Medulla oblongata (tissue), 1 donor: ENCODE measurements around the gene IGSF9B.
A peak's percentile ranks its signal among the peaks of the same experiment; 100 is the strongest.

ENCODE experiments used
- DNase-seq: peaks from one replicate; pipeline ENCODE4 v3.0.0-alpha.2; 2015; ENCODE audit errors: extremely low spot score

The IGSF9B gene

DNA sequence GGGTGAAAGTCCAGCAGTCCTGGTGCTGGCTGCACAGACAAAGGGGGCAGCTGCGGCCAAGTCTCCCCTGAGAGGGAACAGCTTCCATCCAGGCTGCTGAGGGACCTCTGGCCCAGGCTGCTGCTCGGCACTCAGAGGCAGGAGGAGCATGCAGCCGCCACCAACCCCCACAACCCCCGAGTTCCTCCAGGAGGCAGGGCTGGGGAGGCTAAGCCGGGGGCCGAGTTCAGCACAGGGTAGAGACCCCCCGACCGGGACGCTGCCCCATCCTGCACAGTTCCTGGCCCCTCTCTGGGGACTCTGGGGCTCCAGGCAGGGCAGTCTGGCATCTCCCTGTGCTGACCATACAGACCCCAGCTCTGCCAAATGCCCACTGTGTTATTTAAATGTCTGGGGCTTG, 20.2 kb downstream of the IGSF9B start:
- DNase-seq, result no peak

- no peak for DNase-seq
Measured at GRCh38 chr11:133936136-133936535, 20.6 kb downstream of the IGSF9B start.

GRCh38 chr11:133935551-133935910, 21.2 kb downstream of the IGSF9B start:
- no peak for DNase-seq

- DNase-seq, result peak; percentile 92
Measured at GRCh38 chr11:133934599-133935550, 21.9 kb downstream of the IGSF9B start.

DNA sequence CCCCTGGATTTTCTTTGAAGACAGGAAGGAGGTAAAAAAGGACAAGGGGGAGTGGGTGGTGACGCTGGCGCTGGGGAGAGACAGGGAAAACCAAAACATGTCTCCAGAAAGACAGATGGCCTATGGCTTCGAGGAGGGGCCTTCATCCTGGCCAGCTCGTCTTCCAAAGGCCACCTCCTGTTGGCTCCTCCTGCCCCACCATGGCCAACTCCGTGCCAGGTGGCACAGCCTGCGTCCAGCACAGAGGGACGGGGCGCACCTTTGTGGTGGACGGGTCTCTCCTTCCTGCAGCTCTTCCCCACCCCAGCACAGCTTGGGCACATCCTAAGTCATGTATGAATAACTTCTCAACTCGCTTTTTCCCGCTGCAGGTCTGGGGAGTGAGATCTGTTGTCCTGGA, 22.7 kb downstream of the IGSF9B start:
- no peak for DNase-seq

- no peak for DNase-seq
Measured at GRCh38 chr11:133931449-133932060, 25.2 kb downstream of the IGSF9B start.

DNA sequence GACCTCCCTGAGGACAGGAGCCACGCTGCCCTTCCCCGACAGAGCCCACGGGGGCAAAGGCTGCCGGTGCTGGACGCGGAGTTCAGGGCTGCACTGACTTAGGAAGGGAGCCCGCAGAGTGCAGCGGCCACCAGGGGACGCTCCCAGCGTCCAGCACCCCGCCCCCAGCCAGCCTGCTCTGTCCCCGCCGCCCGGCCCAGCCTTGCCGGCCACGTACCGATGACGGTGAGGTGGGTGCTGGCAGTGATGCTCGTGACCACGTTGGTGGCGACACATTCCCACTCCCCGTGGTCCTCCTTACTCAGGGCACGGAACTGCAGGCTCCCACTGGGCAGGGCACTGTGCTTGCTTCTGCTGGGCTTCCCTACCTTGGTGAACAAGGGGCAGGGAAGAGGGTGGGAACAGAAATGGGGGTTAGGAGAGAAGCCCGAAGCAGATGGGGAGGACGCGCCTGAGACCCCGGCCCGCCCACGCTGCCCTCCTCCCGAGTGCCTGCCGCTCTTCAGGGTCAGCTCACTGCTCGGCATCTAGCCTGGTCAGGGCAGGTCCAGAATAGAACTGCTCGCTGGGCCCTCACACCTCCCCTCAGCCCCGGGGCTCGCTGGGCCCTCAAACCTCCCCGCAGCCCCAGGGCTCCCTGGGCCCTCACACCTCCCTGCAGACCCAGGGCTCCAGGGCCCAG, 25.9 kb downstream of the IGSF9B start:
- DNase-seq, result no peak

- DNase-seq, result no peak
Measured at GRCh38 chr11:133930053-133930766, 26.6 kb downstream of the IGSF9B start.

DNA sequence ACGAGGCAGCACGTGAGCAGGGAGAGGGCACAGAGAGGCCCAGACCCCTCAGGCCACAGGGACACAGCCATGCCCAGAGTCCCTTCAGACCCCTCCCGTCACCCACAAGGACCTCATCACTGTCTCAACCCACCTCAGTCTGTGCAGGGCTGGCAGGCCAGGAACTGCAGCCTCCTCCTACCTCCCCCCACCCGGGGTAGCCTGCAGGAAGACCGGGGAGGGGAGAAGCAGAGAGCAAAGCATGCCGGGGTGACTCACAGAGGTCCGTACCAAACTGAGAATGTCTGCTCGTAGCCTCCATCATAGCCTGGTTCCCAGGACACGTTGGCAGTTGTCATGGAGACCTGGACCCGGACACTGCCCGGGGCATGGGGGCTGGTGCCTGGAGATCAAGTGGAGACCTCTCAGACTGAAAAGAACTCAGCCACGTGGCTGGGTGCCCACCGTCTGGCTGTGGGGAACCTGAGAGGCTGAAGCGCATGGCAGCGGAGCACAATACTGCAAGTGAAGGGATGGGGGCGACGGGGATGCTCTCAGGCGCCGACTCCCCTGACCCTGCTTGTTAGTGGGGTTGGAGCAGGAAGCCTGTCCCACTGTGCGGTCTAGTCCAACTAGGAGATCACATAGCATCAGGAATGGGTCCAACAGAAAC, 27.2 kb downstream of the IGSF9B start:
- DNase-seq, result no peak

GRCh38 chr11:133928628-133929059, 28.1 kb downstream of the IGSF9B start:
- no peak for DNase-seq

- peak; percentile 63 for DNase-seq
Measured at GRCh38 chr11:133927690-133928627, 28.8 kb downstream of the IGSF9B start.

DNA sequence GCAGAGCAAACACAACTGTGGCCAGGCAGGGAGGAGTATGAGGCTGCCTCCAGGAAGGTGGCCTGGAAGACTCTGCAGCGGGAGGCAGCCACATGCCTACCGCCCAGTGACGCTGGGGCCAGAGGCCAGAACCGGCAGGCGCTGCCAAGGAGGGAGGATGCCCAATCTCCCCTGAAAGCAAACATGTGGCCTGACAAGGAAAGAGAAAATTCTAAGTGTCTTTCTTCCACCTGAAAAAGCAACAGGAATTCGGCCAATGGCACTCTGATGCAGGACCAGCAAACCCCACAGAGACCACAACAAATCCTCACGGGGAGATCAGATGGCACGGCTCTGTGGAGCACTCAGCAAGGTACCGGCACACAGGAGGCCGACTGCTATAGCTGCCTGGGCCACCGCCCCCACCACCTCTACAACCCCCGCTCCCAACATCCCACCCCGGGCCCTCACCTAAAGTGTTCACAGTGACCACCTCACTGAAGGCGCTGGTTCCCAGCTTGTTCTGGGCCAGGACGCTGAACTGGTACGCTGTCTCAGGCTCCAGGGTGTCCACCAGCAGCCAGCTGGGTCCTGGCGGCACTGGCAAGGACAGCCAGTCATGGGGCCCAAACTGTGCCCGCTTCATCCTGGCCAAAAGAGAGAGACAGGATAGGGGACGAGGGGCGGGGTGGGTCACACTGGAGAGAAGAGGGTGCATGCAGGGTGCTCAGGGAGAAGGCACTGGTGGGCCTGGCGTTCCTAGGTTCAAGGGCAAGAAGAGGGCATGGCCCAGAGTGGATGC, 30.1 kb downstream of the IGSF9B start:
- no peak for DNase-seq

- no peak for DNase-seq
Measured at GRCh38 chr11:133925756-133926155, 31.0 kb downstream of the IGSF9B start.

DNA sequence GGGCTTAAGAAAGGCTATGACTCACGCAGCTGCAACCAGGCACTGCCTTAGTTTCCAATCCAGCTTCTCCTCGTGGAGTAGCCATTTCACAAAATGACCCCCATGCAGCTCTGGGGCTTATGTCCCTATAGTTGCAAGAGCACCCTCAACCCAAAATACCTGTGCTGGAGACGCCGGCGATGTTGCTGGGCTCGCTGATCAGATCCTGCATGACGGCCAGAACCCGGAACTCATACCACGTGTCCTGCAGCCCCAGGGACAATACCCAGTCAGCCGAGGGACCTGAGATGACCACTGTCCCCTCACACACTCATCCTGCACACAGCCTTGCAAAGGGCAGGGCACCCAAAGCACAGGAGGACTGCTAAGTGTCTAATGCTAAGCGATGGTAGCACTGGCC, 32.1 kb downstream of the IGSF9B start:
- DNase-seq, result no peak

- no peak for DNase-seq
Measured at GRCh38 chr11:133922078-133922870, 34.5 kb downstream of the IGSF9B start.

- DNase-seq, result no peak
Measured at GRCh38 chr11:133921513-133921912, 35.3 kb downstream of the IGSF9B start.

DNA sequence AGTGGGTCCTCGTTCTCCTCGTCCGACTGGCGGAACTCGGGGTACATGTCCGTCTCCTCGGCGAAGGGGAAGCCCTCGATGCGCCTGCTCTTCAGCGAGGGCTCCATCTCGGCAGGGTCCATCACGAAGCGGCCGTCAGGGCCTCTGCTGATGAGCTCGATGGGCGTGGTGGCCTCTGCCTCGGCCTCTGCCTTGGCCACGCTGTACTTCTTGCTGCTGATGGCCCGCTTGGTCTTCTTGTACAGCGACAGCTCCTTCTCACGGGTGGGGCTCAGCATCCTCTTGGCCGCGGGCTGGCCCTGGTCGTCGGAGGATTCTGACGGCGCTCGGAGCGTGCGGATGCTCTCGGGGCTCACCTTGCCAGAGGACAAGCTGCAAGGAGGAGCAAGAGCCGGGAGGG, 35.7 kb downstream of the IGSF9B start:
- no peak for DNase-seq

DNA sequence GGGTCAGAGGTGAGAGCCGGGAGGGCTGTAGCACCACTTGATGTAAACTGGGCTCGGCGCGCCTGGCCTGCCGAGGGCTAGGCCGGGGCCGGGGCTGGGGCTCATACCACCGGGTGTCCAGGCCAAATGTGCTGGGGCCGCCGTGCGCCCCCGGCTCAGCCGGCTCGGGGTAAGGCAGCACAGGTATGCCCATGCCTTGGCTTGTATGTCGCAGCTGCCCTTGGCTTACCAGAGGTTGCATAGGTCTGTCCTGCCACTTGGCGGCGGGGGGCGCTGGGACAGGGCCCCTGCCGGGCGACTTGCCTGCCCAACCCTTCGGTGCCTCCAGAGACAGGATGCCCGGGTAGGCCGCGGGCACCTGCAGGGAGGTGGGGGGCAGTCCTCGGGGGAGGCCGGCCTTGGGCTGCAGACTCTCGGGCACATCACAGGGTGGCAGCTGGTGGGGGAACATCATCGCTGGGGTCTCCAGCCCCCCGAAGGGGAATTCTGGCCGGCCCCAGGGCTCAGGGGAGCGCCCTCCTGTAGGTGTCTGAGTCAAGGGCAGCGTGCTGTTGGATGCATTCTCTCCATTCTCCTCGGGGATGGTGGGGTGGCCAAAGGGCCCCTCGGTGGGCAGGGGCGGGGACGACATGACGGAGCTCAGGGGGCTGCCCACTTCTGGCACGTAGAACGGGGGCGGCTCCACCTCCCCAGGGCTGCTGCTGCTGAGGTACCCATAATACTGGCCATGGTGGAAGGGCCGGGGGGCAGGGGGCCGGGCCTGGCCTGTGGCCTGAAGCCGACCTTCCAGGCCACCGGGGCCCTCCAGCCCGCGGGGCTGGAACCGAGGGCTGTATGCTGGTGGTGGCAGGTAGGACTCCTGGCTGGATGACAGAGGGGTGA, 36.4 kb downstream of the IGSF9B start:
- no peak for DNase-seq
